Sigmoid colon (tissue), 7 donors: Measurements from ENCODE around the gene TMEM52. TPM values are rescaled to one million over a fixed set of nuclear protein-coding genes. Genes with fewer than 3 reads are reported as not detected.

Experiments used
- DNase-seq: peaks from one replicate; pipeline ENCODE4 v3.0.0-alpha.2; 2019
- H3K27ac ChIP-seq, 4 donors: fragments of 200-600 bp; sonication (generic); one replicate each; pipeline ENCODE4 v1.5.1; 2016 to 2019; ENCODE audit warnings: mild to moderate bottlenecking in 1 of 4
- H3K27me3 ChIP-seq, 3 donors: fragments of 200-600 bp; sonication (generic); one replicate each; pipeline ENCODE4 v1.5.1; 2019; ENCODE audit warnings: mild to moderate bottlenecking in 1 of 3
- H3K36me3 ChIP-seq, 4 donors: fragments of 200-600 bp; sonication (generic); one replicate each; pipeline ENCODE4 v1.5.1; 2016 to 2019
- H3K4me1 ChIP-seq, 4 donors: fragments of 200-600 bp; sonication (generic); one replicate each; pipeline ENCODE4 v1.5.1; 2017 to 2019
- H3K4me3 ChIP-seq, 4 donors: fragments of 200-600 bp; sonication (generic); one replicate each; pipeline ENCODE4 v1.5.1; 2017 to 2019; ENCODE audit warnings: mild to moderate bottlenecking in 2 of 4, moderate library complexity in 1 of 4
- H3K9me3 ChIP-seq, 4 donors: fragments of 200-600 bp in 3 of 4; sonication (generic) in 3 of 4; one replicate each; pipeline versions ENCODE4 v1.5.1 to v1.6.1; 2013 to 2019
- CTCF ChIP-seq, 4 experiments: fragments of 450-650 bp in 3 of 4; fragments of 200-600 bp in 1 of 4; IDR thresholded peaks; one replicate each; pipeline ENCODE4 v1.5.1; 2016 to 2019; ENCODE audit warnings: antibody characterized with exemption in 4 of 4, mild to moderate bottlenecking in 3 of 4, moderate library complexity in 2 of 4
- EP300 ChIP-seq, 4 donors: sonication (generic); formaldehyde crosslinking; IDR thresholded peaks; one replicate each; pipeline ENCODE4 v1.6.1; 2017; ENCODE audit warnings: antibody characterized with exemption in 4 of 4
- POLR2A ChIP-seq, 2 donors: fragments of 450-650 bp; IDR thresholded peaks; one replicate each; pipeline ENCODE4 v1.6.1; 2016; ENCODE audit warnings: antibody characterized with exemption in 2 of 2, mild to moderate bottlenecking in 2 of 2, moderate library complexity in 2 of 2
- POLR2AphosphoS5 ChIP-seq, 4 donors: sonication (generic); formaldehyde crosslinking; IDR thresholded peaks; one replicate each; pipeline ENCODE4 v1.6.1; 2017; ENCODE audit warnings: antibody characterized with exemption in 4 of 4
- WGBS, 2 donors: extraction: QIAGEN DNeasy Blood & Tissue Kit; methylation state at CpG; one replicate each; pipeline ENCODE4 v1.1.7; 2013; 5-methylcytosine and 5-hydroxymethylcytosine counted together
- intact Hi-C: fragments of 100-400 bp; cut with DNase I; formaldehyde crosslinking; loops from one replicate; pipeline ENCODE4 v1.15.1; 2023
- polyA plus RNA-seq, 3 donors: library from polyadenylated mRNA; stranded (reverse); fragments of 200-250 nt; gene quantifications; one replicate each; pipeline ENCODE4 v1.2.3, GENCODE V29; 2013
- total RNA-seq, 4 donors: library from RNA; depleted of rRNA; stranded (reverse); fragments of >200 nt; gene quantifications; one replicate each; pipeline ENCODE4 v1.1.0, GENCODE V29; 2016
- donor health status: healthy with polysubstance abuse.
- donor health status: Bipolar disorder and iron deficiency.
- donor health status: healthy.

Gene TMEM52
- total and polyA plus RNA-seq, 7 donors = 1.1 to 5.5 (median 2.1) TPM; not detected in 2

GRCh38 chr1:1873186-1873585 lies 45.9 kb downstream of the TMEM52 start:
- intact Hi-C loops = no loop called here
- WGBS, 2 donors = 22 to 66% methylated on average over 2 of the region's 2 CpGs
- Histone ChIP-seq H3K36me3 (peaks cover 0 to 12% (median 2%) of the 10 kb centered on the region in 4 donors), H3K9me3 (no peaks in the 10 kb centered on the region), H3K27me3 (no peaks in the 10 kb centered on the region), H3K4me1 (peaks cover 0 to 85% (median 46%) of the 10 kb centered on the region in 4 donors), H3K4me3 (no peak overlapping the region), H3K27ac (no peak overlapping the region)
- no peak for TF ChIP-seq EP300 (IDR thresholded peaks at IDR 0.05)
- TF ChIP-seq CTCF (IDR thresholded peaks at IDR 0.05) = no peak
- TF ChIP-seq POLR2AphosphoS5 (IDR thresholded peaks at IDR 0.05) = no peak
- TF ChIP-seq POLR2A (IDR thresholded peaks at IDR 0.05) = no peak
- no peak for DNase-seq

GRCh38 chr1:1872329-1872994 lies 46.6 kb downstream of the TMEM52 start:
- Histone ChIP-seq H3K9me3 (no peaks in the 10 kb centered on the region), H3K36me3 (peaks cover 0 to 12% (median 2%) of the 10 kb centered on the region in 4 donors), H3K4me1 (peaks cover 0 to 84% (median 41%) of the 10 kb centered on the region in 4 donors), H3K27me3 (no peaks in the 10 kb centered on the region), H3K4me3 (no peak overlapping the region), H3K27ac (no peak overlapping the region)
- intact Hi-C loops = no loop called here
- 84 to 88% methylated on average over 11 of the region's 11 CpGs for WGBS, 2 donors
- TF ChIP-seq POLR2A (IDR thresholded peaks at IDR 0.05) = no peak
- no peak for DNase-seq

- no peak for TF ChIP-seq EP300 (IDR thresholded peaks at IDR 0.05)
- no peak for TF ChIP-seq CTCF (IDR thresholded peaks at IDR 0.05)
- no peak for TF ChIP-seq POLR2A (IDR thresholded peaks at IDR 0.05)
- no peak for TF ChIP-seq POLR2AphosphoS5 (IDR thresholded peaks at IDR 0.05)
- peaks cover 0 to 66% (median 32%) of the 10 kb centered on the region in 4 donors for H3K4me1 ChIP-seq
Measured at GRCh38 chr1:1869469-1869868, 49.6 kb downstream of the TMEM52 start.

More at GRCh38 chr1:1869469-1869868, 49.6 kb downstream of the TMEM52 start:
- H3K27me3 ChIP-seq = no peaks in the 10 kb centered on the region
- intact Hi-C loops = no loop called here
- 52 to 59% methylated on average over 4 of the region's 4 CpGs for WGBS, 2 donors
- H3K4me3 ChIP-seq = no peak overlapping the region
- no peaks in the 10 kb centered on the region for H3K9me3 ChIP-seq
- H3K27ac ChIP-seq = no peak overlapping the region
- peaks cover 0 to 7% (median 0%) of the 10 kb centered on the region in 4 donors for H3K36me3 ChIP-seq
- no peak for DNase-seq

Other genes starting within 250 kb of the TMEM52 start
- 10 to 100 TPM; 25.0 to 78.1 (median 31.6) TPM for gene SLC35E2B, start 226.5 kb downstream of the TMEM52 start, total RNA-seq
- gene SLC35E2B, start 226.5 kb downstream of the TMEM52 start, polyA plus RNA-seq = 10 to 100 TPM in 2 of 3 donors, 1 to 10 TPM in 1; 9.5 to 38.5 (median 12.0) TPM
- 10 to 100 TPM; 21.6 to 53.7 (median 37.5) TPM for gene CDK11A, start 194.9 kb downstream of the TMEM52 start, total RNA-seq
- 10 to 100 TPM; 19.8 to 35.0 (median 33.1) TPM for gene CDK11A, start 194.9 kb downstream of the TMEM52 start, polyA plus RNA-seq
- 10 to 100 TPM; 34.9 to 66.7 (median 42.4) TPM for gene NADK, start 140.8 kb downstream of the TMEM52 start, total RNA-seq
- gene NADK, start 140.8 kb downstream of the TMEM52 start, polyA plus RNA-seq = 100 to 1,000 TPM in 2 of 3 donors, 10 to 100 TPM in 1; 72.7 to 121 (median 107) TPM
- gene GNB1, start 28.2 kb downstream of the TMEM52 start, total RNA-seq = 100 to 1,000 TPM; 119 to 157 (median 145) TPM
- gene GNB1, start 28.2 kb downstream of the TMEM52 start, polyA plus RNA-seq = 100 to 1,000 TPM; 163 to 197 (median 193) TPM
- gene CALML6, start 4.0 kb downstream of the TMEM52 start, total RNA-seq = under 1 TPM in 1 of 4 donors, not detected in 3; 0.36 TPM
- under 1 TPM in 1 of 3 donors, not detected in 2; 0.36 TPM for gene CALML6, start 4.0 kb downstream of the TMEM52 start, polyA plus RNA-seq
- under 1 TPM in 1 of 4 donors, not detected in 3; 0.27 TPM for gene CFAP74, start 84.5 kb upstream of the TMEM52 start, total RNA-seq
- gene CFAP74, start 84.5 kb upstream of the TMEM52 start, polyA plus RNA-seq = under 1 TPM in 1 of 3 donors, not detected in 2; 0.03 TPM
- gene GABRD, start 100.1 kb upstream of the TMEM52 start, total RNA-seq = not detected
- gene GABRD, start 100.1 kb upstream of the TMEM52 start, polyA plus RNA-seq = under 1 TPM in 1 of 3 donors, not detected in 2; 0.51 TPM
- 1 to 10 TPM; 1.4 to 4.8 (median 3.7) TPM for gene PRKCZ, start 131.1 kb upstream of the TMEM52 start, total RNA-seq
- 10 to 100 TPM; 37.7 to 52.9 (median 37.8) TPM for gene PRKCZ, start 131.1 kb upstream of the TMEM52 start, polyA plus RNA-seq